Measurements from ENCODE around the gene MAD2L1BP.

GRCh38 chr6:43616725-43617472 is 18.7 kb upstream of the MAD2L1BP start:
- TF ChIP-seq CTCF (conservative IDR thresholded peaks at IDR 0.05; ENCODE audit: low read length) (no peak), EZH2phosphoT487 (IDR thresholded peaks at IDR 0.05; ENCODE audit: borderline replicate concordance, low read depth, low read length) (no peak)

All from OCI-LY7 (cell line).